ENCODE data around the gene DLGAP1. TPM values are rescaled to one million over a fixed set of nuclear protein-coding genes. Genes with fewer than 3 reads are reported as not detected.

Gene DLGAP1
- total and polyA plus RNA-seq, 9 donors = 2.0 to 42.7 (median 3.8) TPM

DNA sequence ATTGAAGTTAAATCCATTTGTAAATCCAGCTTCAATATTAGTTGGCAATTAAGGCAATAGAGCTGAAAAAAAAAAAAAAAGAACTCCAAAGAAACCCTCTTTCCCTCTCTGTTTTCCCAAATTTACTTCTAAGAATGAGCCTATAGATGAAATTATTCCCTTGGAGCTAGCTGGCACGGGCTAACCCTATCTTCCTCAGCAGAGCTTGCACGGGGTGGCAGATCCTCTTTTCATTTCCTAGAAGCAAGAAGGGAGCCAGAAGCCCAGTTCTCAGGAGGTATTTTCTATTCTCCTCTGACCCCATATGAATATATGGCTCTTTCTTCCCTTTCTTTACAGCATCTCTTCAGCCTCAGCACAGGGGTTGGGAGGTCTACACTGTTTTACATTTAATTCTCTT lies 579.1 kb downstream of the DLGAP1 start:
- 64 to 73% (median 68%) methylated on average over 2 of the region's 2 CpGs for WGBS, 3 donors
- Histone ChIP-seq H3K9me3 (peaks cover 0 to 5% of the 10 kb centered on the region in 2 donors), H3K4me1 (ENCODE audit: insufficient read depth) (no peaks in the 10 kb centered on the region), H3K27me3 (no peaks in the 10 kb centered on the region), H3K27ac (no peak overlapping the region), H3K4me3 (no peak overlapping the region), H3K36me3 (no peaks in the 10 kb centered on the region)
- no peak for DNase-seq
- intact Hi-C loops (cut with DNase I) = no loop called here
- TF ChIP-seq, protein P1, sequence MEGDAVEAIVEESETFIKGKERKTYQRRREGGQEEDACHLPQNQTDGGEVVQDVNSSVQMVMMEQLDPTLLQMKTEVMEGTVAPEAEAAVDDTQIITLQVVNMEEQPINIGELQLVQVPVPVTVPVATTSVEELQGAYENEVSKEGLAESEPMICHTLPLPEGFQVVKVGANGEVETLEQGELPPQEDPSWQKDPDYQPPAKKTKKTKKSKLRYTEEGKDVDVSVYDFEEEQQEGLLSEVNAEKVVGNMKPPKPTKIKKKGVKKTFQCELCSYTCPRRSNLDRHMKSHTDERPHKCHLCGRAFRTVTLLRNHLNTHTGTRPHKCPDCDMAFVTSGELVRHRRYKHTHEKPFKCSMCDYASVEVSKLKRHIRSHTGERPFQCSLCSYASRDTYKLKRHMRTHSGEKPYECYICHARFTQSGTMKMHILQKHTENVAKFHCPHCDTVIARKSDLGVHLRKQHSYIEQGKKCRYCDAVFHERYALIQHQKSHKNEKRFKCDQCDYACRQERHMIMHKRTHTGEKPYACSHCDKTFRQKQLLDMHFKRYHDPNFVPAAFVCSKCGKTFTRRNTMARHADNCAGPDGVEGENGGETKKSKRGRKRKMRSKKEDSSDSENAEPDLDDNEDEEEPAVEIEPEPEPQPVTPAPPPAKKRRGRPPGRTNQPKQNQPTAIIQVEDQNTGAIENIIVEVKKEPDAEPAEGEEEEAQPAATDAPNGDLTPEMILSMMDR (IDR thresholded peaks at IDR 0.05) = no peak
- TF ChIP-seq POLR2A (IDR thresholded peaks at IDR 0.05) (no peak), EP300 (IDR thresholded peaks at IDR 0.05) (no peak)

DNA sequence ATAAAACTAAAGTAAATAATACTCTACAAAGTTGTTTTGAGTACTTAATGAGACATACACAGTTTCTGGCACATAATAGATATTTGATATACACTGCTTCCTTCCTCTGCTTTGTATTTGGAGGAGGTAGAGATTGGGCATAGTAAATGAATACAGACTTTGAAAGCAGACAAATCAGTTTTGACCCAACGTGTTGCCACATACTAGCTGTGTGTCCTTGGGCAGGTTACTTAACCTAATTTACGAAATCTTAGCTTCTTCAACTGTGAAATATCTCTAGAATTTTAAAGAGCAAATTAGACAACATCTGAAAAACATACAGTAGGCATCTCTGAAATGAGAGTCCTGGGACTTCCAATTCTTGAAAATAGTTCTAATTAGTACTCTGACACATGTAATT lies 579.7 kb downstream of the DLGAP1 start:
- intact Hi-C loops (cut with DNase I) = no loop called here
- WGBS, 3 donors = 53 to 58% (median 53%) methylated on average over 2 of the region's 2 CpGs
- Histone ChIP-seq H3K27ac (no peak overlapping the region), H3K9me3 (peaks cover 0 to 5% of the 10 kb centered on the region in 2 donors), H3K27me3 (no peaks in the 10 kb centered on the region), H3K36me3 (no peaks in the 10 kb centered on the region), H3K4me3 (no peak overlapping the region), H3K4me1 (ENCODE audit: insufficient read depth) (no peaks in the 10 kb centered on the region)
- TF ChIP-seq, protein P1 (IDR thresholded peaks at IDR 0.05) = no peak
- TF ChIP-seq POLR2A (IDR thresholded peaks at IDR 0.05) = no peak
- no peak for DNase-seq

DNA sequence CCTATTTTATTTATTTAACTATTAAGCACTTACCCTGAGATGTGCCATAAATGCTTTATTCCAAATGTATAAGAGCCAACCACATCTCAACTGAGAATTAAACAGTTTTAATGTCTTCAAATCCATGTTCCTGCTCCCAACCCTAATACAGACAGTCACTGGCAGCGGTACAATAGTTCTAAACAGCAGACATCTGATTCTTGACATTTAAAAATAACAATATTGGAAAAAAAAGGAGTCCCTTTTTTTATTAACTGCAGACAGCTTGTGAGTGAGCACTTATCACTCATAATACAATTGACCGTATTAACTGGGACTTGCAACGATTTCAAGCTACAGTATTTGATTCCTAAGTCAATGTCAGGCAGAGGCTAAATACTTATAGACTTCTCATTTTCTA lies 580.5 kb downstream of the DLGAP1 start:
- Histone ChIP-seq H3K9me3 (peaks cover 0 to 5% of the 10 kb centered on the region in 2 donors), H3K4me1 (ENCODE audit: insufficient read depth) (no peaks in the 10 kb centered on the region), H3K4me3 (no peak overlapping the region), H3K27me3 (no peaks in the 10 kb centered on the region), H3K27ac (no peak overlapping the region), H3K36me3 (no peaks in the 10 kb centered on the region)
- no peak for DNase-seq
- intact Hi-C loops (cut with DNase I) = no loop called here
- 57 to 65% (median 62%) methylated on average over 3 of the region's 3 CpGs for WGBS, 3 donors
- TF ChIP-seq POLR2A (IDR thresholded peaks at IDR 0.05) (no peak), EP300 (IDR thresholded peaks at IDR 0.05) (no peak)
- TF ChIP-seq, protein P1 (IDR thresholded peaks at IDR 0.05) = no peak

DNA sequence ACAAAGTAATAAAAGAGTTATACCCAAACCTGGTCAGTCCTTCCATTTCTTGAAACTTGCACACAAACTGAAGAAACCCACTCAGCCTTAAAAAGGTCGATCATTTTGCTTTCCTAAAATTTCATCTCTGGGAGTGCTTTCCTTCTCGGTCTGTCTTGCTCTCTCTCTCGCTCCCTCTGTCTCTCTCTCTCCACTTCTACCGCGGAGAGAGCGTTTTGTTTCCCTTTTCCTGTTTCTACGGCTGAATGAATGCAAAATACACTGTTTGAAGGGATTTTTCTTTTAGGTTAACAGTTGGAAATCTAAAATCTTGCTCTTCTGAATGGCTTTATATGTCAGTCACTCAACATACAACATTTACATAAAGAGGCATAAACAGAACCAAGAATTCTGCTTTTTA lies 581.0 kb downstream of the DLGAP1 start:
- TF ChIP-seq POLR2A (IDR thresholded peaks at IDR 0.05) = no peak
- TF ChIP-seq EP300 (IDR thresholded peaks at IDR 0.05) = no peak
- TF ChIP-seq, protein P1 (IDR thresholded peaks at IDR 0.05) = no peak
- intact Hi-C loops (cut with DNase I) = no loop called here
- no peaks in the 10 kb centered on the region for H3K27me3 ChIP-seq

More for the DNA sequence above, 581.0 kb downstream of the DLGAP1 start:
- no peaks in the 10 kb centered on the region for H3K36me3 ChIP-seq
- H3K27ac ChIP-seq = no peak overlapping the region
- peaks cover 0 to 1% of the 10 kb centered on the region in 2 donors for H3K9me3 ChIP-seq
- no peak for DNase-seq
- H3K4me1 ChIP-seq (ENCODE audit: insufficient read depth) = no peaks in the 10 kb centered on the region
- H3K4me3 ChIP-seq = peak overlapping the region; percentile 15
- WGBS, 3 donors = 3 to 8% (median 4%) methylated on average over 7 of the region's 7 CpGs
